ENCODE measurements around the gene CKAP5. TPM values are rescaled to one million over a fixed set of nuclear protein-coding genes. Genes with fewer than 3 reads are reported as not detected.
"Not testable (repeated sequence)": the region's sequence is repeated elsewhere in the genome, so short reads cannot be mapped to it uniquely, and the experiment has no call there.

Gene CKAP5
- total RNA-seq, 2 donors from 2014 or later: 33.7 to 39.8 TPM

- Mint-ChIP-seq H3K27me3 (no peaks in the 10 kb centered on the region), H3K27ac (no peak overlapping the region), H3K4me1 (peaks cover 7% of the 10 kb centered on the region), H3K36me3 (ENCODE audit: low read depth) (no peaks in the 10 kb centered on the region), H3K4me3 (no peak overlapping the region)
- DNase-seq: no peak
- no peak for ATAC-seq
- no peaks in the 10 kb centered on the region for H3K9me3 ChIP-seq (ENCODE audit: control insufficient read depth, low read length, poor library complexity, severe bottlenecking)
Observed at GRCh38 chr11:46710821-46711269, 135.2 kb downstream of the CKAP5 start.

GRCh38 chr11:46709351-46709750 is 136.7 kb downstream of the CKAP5 start:
- not testable (repeated sequence) for H3K4me3 Mint-ChIP-seq; H3K4me1 Mint-ChIP-seq; H3K9me3 ChIP-seq (ENCODE audit: control insufficient read depth, low read length, poor library complexity, severe bottlenecking); H3K36me3 Mint-ChIP-seq (ENCODE audit: low read depth); DNase-seq; H3K27me3 Mint-ChIP-seq; ATAC-seq
- H3K27ac Mint-ChIP-seq: peak overlapping the region; percentile 59

- peak overlapping the region; percentile 79 for H3K27ac Mint-ChIP-seq
- no peaks in the 10 kb centered on the region for H3K27me3 Mint-ChIP-seq
- H3K36me3 Mint-ChIP-seq (ENCODE audit: low read depth): peaks cover 2% of the 10 kb centered on the region
- H3K9me3 ChIP-seq (ENCODE audit: control insufficient read depth, low read length, poor library complexity, severe bottlenecking): no peaks in the 10 kb centered on the region
- DNase-seq: no peak
- H3K4me3 Mint-ChIP-seq: no peak overlapping the region
- ATAC-seq: no peak
- H3K4me1 Mint-ChIP-seq: peaks cover 17% of the 10 kb centered on the region
Observed at GRCh38 chr11:46706886-46707285, 139.2 kb downstream of the CKAP5 start.

GRCh38 chr11:46705070-46705688 is 140.9 kb downstream of the CKAP5 start:
- DNase-seq (no peak), ATAC-seq (no peak)
- Mint-ChIP-seq H3K4me3 (no peak overlapping the region), H3K4me1 (peaks cover 28% of the 10 kb centered on the region), H3K27me3 (no peaks in the 10 kb centered on the region), H3K27ac (peak overlapping the region; percentile 79), H3K36me3 (ENCODE audit: low read depth) (peaks cover 2% of the 10 kb centered on the region)
- no peaks in the 10 kb centered on the region for H3K9me3 ChIP-seq (ENCODE audit: control insufficient read depth, low read length, poor library complexity, severe bottlenecking)

- H3K9me3 ChIP-seq (ENCODE audit: control insufficient read depth, low read length, poor library complexity, severe bottlenecking): no peaks in the 10 kb centered on the region
- Mint-ChIP-seq H3K4me3 (peak overlapping the region; percentile 96), H3K4me1 (peaks cover 33% of the 10 kb centered on the region), H3K27me3 (no peaks in the 10 kb centered on the region), H3K27ac (peak overlapping the region; percentile 97), H3K36me3 (ENCODE audit: low read depth) (peaks cover 2% of the 10 kb centered on the region)
- no peak for ATAC-seq
- no peak for DNase-seq
Observed at GRCh38 chr11:46701078-46701654, 144.9 kb downstream of the CKAP5 start.

- Mint-ChIP-seq H3K27ac (peak within 1 kb of the TSS; percentile 97), H3K4me1 (peaks cover 35% of the 10 kb centered on the region), H3K36me3 (ENCODE audit: low read depth) (peaks cover 2% of the 10 kb centered on the region), H3K4me3 (peak within 1 kb of the TSS; percentile 96), H3K27me3 (no peaks in the 10 kb centered on the region)
- H3K9me3 ChIP-seq (ENCODE audit: control insufficient read depth, low read length, poor library complexity, severe bottlenecking): no peaks in the 10 kb centered on the region
- DNase-seq: peak; percentile 96 to 98 (median 97)
- ATAC-seq: peak; percentile 94
Observed at GRCh38 chr11:46700241-46701077, 145.6 kb downstream of the CKAP5 start, which contains the start of the genes ARHGAP1 and ZNF408. Gene ARHGAP1 (minus strand): TSS chr11:46700619. CDS start chr11:46696107, 4,512 bp downstream. Gene ZNF408 (plus strand): TSS chr11:46701031. CDS start chr11:46701048, 17 bp downstream.

- Mint-ChIP-seq H3K27ac (peak overlapping the region; percentile 97), H3K4me1 (peaks cover 38% of the 10 kb centered on the region), H3K27me3 (no peaks in the 10 kb centered on the region), H3K36me3 (ENCODE audit: low read depth) (peaks cover 2% of the 10 kb centered on the region), H3K4me3 (peak overlapping the region; percentile 96)
- ATAC-seq (no peak), DNase-seq (no peak)
- no peaks in the 10 kb centered on the region for H3K9me3 ChIP-seq (ENCODE audit: control insufficient read depth, low read length, poor library complexity, severe bottlenecking)
Observed at GRCh38 chr11:46698597-46698996, 147.5 kb downstream of the CKAP5 start.

GRCh38 chr11:46697723-46698122 is 148.4 kb downstream of the CKAP5 start:
- H3K4me3 Mint-ChIP-seq: no peak overlapping the region
- H3K27ac Mint-ChIP-seq: peak overlapping the region; percentile 97
- no peaks in the 10 kb centered on the region for H3K27me3 Mint-ChIP-seq
- ATAC-seq (no peak), DNase-seq (no peak)
- H3K9me3 ChIP-seq (ENCODE audit: control insufficient read depth, low read length, poor library complexity, severe bottlenecking): no peaks in the 10 kb centered on the region
- H3K4me1 Mint-ChIP-seq: peaks cover 32% of the 10 kb centered on the region
- no peaks in the 10 kb centered on the region for H3K36me3 Mint-ChIP-seq (ENCODE audit: low read depth)

GRCh38 chr11:46697303-46697702 is 148.8 kb downstream of the CKAP5 start:
- ATAC-seq: no peak
- no peak for DNase-seq
- Mint-ChIP-seq H3K4me3 (no peak overlapping the region), H3K27ac (peak overlapping the region; percentile 97), H3K4me1 (peaks cover 29% of the 10 kb centered on the region), H3K36me3 (ENCODE audit: low read depth) (no peaks in the 10 kb centered on the region), H3K27me3 (no peaks in the 10 kb centered on the region)
- no peaks in the 10 kb centered on the region for H3K9me3 ChIP-seq (ENCODE audit: control insufficient read depth, low read length, poor library complexity, severe bottlenecking)

- H3K9me3 ChIP-seq (ENCODE audit: control insufficient read depth, low read length, poor library complexity, severe bottlenecking): no peaks in the 10 kb centered on the region
- peak overlapping the region; percentile 69 for H3K27ac Mint-ChIP-seq
- ATAC-seq: no peak
- H3K27me3 Mint-ChIP-seq: no peaks in the 10 kb centered on the region
- peaks cover 23% of the 10 kb centered on the region for H3K4me1 Mint-ChIP-seq
- peak overlapping the region; percentile 50 for H3K4me3 Mint-ChIP-seq
- no peaks in the 10 kb centered on the region for H3K36me3 Mint-ChIP-seq (ENCODE audit: low read depth)
- no peak for DNase-seq
Observed at GRCh38 chr11:46696212-46696558, 149.9 kb downstream of the CKAP5 start.

- no peaks in the 10 kb centered on the region for H3K36me3 Mint-ChIP-seq (ENCODE audit: low read depth)
- DNase-seq (no peak), ATAC-seq (no peak)
- H3K27ac Mint-ChIP-seq: peak overlapping the region; percentile 69
- H3K4me3 Mint-ChIP-seq: peak overlapping the region; percentile 50
- H3K9me3 ChIP-seq (ENCODE audit: control insufficient read depth, low read length, poor library complexity, severe bottlenecking): no peaks in the 10 kb centered on the region
- peaks cover 22% of the 10 kb centered on the region for H3K4me1 Mint-ChIP-seq
- no peaks in the 10 kb centered on the region for H3K27me3 Mint-ChIP-seq
Observed at GRCh38 chr11:46695345-46696211, 150.5 kb downstream of the CKAP5 start.

GRCh38 chr11:46694607-46695006 is 151.5 kb downstream of the CKAP5 start:
- peaks cover 20% of the 10 kb centered on the region for H3K4me1 Mint-ChIP-seq
- DNase-seq: no peak
- H3K27me3 Mint-ChIP-seq: no peaks in the 10 kb centered on the region
- H3K9me3 ChIP-seq (ENCODE audit: control insufficient read depth, low read length, poor library complexity, severe bottlenecking): no peaks in the 10 kb centered on the region
- H3K27ac Mint-ChIP-seq: peak overlapping the region; percentile 56
- no peak for ATAC-seq
- no peaks in the 10 kb centered on the region for H3K36me3 Mint-ChIP-seq (ENCODE audit: low read depth)
- no peak overlapping the region for H3K4me3 Mint-ChIP-seq
